ENCODE results near the gene SYT2.
"Not testable (repeated sequence)": the region's sequence is repeated elsewhere in the genome, so short reads cannot be mapped to it uniquely, and the experiment has no call there.

SYT2 gene

DNA sequence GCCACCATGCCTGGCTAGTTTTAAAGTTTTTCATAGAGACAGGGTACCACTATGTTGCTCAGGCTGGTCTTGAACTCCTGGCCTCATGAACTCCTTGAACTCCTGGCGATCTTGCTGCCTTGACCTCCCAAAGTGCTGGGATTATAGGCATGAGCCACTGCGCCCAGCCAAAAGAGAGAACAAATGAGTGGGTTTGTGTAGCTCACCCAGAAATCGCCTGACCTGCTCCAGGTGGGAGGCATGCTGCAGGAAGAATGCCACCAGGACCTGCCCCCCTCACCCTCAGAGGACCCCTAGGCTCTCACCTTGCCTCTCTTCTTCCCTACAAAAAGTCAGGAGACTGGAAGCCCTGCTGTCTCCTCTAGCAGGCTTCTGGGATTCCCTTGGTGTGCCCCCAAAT, 88.8 kb downstream of the SYT2 start:
- DNase-seq: no peak

DNA sequence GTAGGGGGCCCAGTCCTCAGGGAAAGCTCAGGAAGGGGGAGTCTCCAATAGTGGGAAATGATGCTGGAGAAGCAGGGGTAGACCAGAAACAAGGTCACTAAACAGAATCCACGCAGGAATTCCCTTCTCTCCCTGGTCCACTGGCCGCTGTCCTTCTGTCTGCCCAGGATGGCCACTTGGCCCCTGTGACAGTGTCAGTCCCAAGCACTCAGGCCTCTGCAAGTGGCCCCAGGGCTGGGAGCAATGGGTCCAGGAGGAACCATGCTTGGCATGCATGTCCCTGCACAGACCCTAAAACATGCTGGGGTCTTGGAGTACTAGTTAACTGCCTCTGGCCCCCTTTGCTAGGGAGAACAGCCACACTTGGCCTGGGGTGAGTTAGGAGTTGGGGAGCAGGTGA, 90.2 kb downstream of the SYT2 start:
- not testable (repeated sequence) for DNase-seq

- DNase-seq: no peak
Measured at GRCh38 chr1:202619505-202619904, 90.7 kb downstream of the SYT2 start.

DNA sequence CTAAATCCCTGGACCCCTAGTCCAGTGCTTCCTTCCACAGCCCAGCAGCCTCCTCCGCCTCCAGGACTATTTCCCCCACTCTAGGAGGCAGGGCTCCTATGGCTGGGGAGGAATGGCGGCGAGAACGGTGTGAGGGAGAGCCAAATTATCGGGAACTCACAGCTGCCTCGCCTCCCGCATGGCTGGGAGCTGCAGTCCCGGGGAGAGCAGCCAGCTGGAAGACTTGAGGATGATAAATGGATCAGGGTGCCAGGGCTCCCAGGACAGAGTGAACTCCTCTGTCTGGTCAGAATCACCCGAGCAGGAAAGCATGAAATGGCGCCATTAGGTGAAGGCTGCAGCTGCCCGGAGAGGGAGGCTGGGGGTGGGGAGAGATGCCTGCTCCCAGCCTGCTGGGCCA, 91.2 kb downstream of the SYT2 start:
- not testable (repeated sequence) for DNase-seq

- no peak for DNase-seq
Measured at GRCh38 chr1:202616355-202616915, 93.8 kb downstream of the SYT2 start.

DNA sequence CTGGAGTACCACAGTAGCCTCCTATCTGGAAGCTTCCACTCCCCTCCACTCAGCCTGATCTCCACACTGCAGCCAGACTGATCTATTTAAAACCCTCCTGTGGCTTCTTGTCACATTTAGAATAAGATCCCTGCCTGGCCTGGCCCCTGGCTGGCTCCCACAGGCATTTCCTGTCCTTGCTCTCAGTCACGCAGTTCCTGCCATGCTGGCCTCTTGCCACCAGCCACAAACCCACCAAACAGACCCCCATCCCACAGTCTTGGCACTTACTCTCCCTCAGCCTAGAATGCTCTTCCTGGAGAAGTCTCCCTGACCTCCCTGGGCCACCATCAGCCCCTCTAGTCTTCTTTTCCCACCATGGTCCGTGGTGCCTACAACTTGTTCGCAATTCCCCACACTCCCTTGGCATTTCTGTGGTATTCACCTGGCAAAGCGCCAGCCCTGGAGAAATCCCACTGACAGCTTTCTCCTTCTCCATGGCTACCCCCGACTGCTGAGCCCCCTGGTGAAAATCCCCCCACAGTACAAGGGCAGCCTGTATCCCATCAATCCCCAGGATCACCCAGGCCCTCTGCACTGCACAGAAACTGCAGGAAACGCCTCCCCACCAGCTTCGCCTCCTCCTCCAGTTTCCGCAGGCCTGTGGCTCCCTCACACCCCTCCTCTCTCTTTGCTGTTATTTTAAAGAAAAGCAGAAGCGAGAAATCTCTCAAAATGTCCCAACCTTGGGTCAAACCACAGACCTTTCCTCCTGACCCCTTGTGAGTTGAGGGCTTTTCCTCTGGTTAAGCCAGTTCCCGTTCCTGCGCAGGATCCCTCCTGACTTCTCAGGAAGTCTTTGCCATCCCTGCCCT, 94.5 kb downstream of the SYT2 start:
- no peak for DNase-seq

GRCh38 chr1:202615208-202615500, 95.1 kb downstream of the SYT2 start:
- DNase-seq: not testable (repeated sequence)

DNA sequence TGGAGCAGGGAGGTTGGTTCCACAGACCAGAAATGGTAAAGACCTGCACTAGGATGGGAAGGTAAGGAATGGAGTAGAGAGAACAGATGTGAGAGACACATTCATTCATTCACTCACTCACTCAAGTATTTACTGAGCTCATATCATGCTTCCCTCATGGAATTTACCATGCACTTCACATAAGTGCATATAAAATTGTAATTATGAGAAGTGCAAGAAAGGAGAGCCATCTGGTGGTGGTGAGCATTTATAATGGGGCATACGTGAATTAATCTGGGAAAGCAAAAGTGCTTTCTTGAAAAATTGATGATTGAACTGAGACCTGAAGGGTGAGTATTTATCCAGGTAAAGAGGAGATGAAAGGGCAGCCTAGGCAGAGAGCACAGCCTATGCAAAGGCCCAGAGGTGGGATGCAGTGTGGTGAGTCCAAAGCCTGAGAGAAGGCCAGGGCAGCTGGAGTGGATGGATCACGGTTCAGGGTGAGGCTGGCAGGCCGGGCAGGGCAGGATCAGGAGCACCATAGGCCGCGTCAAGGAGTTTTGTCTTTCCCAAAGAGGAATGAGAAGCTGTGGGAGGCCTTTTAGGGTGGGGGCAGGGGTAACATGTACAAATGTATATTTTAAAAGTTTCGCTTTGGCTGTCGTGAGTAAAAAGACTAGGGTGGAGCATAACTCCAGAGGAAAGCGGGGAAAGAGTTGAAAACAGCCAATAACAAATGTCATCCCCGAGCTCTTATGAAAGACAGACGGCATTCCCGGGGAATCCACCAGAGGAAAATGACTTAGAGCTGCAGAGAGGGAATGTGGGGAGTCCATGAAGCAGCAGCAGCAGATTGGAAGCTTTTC, 95.7 kb downstream of the SYT2 start:
- peak; percentile 34 for DNase-seq

DNA sequence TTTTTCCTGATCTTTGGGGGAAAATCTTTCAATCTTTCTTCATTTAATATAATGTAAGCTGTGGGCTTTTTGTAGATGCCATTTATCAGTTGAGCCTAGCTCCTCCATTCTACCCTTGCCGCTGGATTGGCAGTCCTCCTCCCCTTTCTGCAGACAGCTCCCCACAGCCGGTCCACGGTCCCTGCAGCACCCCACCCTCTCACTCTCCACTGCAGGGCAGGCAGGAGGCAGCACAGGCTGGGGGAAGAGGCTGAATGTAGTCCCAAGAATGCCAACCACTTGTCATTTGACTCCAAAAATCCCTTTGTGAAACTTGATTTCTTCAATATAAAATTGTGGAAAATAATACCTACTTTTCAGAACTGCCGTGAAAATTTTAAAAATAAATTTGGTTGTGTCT, 96.7 kb downstream of the SYT2 start:
- no peak for DNase-seq

GRCh38 chr1:202612036-202612435, 98.2 kb downstream of the SYT2 start:
- DNase-seq: not testable (repeated sequence)

- DNase-seq: no peak
Measured at GRCh38 chr1:202605515-202605914, 104.7 kb downstream of the SYT2 start.

DNA sequence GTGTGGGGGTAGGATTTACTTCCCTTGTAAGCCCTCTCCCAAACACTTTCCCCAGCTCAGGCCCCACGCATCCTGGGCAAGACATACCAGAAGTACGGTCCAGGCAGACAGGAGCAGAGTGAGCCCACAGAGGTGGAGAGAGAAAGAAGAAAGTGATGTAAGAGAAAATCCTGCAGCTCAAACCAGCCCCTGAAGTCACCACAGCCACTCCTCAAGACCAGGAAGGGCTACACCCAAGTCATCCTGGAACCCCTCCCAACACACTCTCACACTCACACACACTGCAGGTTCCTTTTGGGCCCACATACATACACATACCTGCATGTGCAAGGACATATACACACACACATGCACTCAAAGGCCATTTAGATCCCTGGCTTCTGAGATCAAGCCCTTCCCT, 106.8 kb downstream of the SYT2 start:
- no peak for DNase-seq

DNA sequence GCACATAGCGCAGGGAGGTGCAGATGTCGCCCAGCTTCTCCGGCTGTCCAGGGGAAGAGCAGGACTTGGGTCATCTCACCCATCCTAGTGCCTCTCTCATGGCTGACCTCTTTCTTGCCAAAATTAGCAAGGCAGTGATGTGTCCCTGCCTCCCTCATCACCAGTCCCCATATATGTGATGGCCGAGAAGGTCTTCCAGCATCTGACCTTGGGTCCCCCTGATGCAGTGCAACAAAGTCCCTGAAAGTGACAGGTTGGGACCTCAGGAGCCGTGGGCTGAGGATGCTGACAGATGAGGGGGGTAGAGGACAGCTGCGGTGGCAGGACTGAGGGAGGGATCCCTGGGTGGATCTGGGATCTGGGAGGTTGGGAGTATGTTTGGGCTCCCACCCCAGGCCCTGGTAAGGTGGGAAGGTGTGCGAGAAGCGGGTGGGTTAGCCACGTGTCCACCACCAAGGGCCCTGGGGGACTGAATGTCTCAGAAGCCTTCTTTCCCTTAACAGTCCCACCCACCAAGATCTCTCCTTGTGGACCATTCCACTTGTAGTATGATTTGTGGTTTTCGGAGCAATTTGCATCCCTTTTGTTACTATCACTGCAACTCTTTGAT, 109.7 kb downstream of the SYT2 start:
- DNase-seq: no peak

DNA sequence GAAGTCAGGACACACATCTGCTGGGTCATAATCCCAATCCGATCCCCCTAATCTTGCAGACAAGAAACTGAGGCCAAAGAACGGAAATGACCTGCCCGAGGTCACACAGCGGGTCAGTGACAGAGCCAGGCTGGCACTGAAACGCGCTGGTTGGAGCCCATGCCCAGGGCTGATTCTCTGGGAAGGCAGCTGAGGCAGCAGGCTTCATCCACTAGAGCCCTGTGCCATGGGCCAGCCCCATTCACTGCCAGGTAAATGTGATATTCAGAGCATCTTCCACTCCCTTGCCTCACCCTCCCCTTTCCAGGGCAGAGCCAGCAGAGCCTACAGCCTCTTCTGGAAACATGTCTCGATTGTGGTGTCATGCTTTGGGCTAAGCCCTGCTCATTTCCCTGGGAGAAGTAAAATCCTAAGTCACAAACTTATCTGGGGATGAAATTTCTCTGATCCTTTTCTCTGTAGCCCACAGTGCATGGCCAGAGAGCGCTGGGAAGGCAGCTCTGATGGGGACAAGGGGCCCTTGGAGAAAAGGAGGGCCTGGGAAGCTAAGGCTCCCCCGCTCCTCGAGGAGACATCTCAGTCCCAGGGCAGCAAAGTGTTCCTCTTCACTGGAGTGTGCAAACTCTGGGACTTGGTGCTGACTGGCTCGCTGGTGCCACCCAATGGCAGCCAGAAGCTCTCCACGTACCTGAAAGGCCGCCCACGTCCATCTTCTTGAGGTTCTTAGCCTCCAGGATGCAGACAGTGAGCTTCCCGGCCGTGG, 110.4 kb downstream of the SYT2 start:
- DNase-seq: no peak

DNA sequence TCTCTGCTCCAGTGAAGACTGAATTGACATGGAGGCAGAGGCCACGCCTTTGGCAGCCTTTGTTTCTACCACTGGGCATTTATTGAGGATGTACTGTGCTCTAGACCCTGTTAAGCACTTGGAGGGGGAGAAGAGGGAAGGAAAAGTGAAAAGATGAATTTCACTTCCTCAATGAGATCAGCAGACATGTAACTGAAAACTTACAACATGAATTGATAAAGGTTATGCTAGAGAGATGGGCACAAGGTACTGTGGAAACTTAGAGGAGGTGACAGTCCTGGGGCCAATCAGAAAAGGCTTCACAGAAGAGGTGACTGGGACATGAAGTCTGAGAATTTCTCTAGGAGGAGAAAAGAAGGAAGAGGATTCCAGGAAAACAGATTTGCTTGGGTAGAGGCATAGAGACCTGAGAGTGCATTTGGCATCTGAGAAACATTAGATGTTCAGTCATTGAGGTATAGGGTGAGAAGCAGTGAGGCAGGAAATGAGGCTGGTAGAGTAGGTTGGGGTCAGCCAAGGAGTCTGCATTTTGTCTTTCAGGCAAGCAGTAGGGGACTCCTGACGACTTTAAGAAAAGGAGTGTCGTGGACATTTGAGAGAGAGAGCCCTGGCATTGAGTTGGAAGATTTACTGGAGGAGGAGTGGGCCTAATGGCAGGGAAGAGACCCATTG, 113.0 kb downstream of the SYT2 start:
- DNase-seq: no peak

DNA sequence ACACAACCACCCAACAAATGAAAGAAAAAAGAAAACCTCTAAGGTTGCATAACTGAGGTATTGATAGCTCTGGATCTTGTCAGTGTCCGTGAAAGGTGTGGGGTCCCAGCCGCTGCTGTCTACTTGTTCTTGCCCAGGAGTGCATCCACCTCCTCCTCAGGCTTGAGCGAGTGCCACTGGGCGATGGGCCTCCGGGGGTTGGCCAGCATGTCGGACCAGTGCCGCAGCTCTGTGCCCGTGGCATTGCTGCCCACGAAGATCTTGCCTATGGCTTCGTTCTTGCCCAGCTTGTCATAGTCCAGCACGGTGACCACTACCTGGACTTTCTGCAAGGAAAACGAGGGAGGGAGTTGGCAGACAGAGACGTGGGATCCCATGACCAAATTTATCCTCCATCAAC, 113.6 kb downstream of the SYT2 start:
- no peak for DNase-seq

- no peak for DNase-seq
Measured at GRCh38 chr1:202593845-202594244, 116.4 kb downstream of the SYT2 start.

GRCh38 chr1:202592146-202592545, 118.1 kb downstream of the SYT2 start:
- no peak for DNase-seq

- no peak for DNase-seq
Measured at GRCh38 chr1:202591515-202591914, 118.7 kb downstream of the SYT2 start.

DNA sequence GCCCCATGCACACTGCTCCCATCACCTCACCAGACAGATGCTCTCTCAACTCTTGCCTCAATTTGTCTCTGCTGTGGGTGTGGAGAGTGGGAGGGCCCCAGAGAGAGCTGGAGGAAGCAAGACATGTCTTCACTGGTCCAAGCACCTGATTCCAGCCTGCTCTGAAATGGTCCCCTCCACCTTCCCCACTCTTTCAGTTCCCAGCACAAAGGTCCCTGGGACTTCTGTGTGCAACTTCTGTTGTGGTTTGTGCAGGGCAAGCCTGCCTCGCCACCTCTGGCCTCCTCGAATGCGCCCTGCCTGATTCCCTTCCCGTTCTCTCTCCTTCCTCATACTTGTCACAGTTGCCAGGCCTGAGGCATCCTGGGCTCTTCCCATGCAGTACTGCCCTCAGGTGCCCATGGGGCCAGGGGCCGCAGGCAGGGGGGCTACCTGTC, 119.3 kb downstream of the SYT2 start:
- no peak for DNase-seq

DNA sequence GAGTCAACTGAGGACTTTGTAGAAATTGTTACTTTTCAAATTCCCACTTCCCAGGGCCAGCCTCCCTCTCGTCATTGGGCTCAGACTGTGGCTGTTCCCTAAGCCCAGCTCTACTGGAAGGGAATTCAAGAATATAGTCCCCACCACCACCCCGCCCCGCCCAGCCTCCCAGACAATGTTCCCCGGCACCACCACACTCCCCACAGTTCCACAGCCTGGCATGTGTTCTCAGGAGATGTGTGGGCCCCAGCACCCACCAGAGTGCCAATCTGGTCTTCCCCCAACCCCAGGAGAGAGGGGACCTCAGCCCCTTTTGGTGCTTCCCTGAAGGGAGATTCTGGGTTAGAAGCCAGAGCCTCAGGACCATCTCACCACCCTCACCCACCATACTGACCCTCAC, 120.1 kb downstream of the SYT2 start:
- DNase-seq: no peak
